ENCODE measurements around the gene CCL27.

CCL27 gene

DNA sequence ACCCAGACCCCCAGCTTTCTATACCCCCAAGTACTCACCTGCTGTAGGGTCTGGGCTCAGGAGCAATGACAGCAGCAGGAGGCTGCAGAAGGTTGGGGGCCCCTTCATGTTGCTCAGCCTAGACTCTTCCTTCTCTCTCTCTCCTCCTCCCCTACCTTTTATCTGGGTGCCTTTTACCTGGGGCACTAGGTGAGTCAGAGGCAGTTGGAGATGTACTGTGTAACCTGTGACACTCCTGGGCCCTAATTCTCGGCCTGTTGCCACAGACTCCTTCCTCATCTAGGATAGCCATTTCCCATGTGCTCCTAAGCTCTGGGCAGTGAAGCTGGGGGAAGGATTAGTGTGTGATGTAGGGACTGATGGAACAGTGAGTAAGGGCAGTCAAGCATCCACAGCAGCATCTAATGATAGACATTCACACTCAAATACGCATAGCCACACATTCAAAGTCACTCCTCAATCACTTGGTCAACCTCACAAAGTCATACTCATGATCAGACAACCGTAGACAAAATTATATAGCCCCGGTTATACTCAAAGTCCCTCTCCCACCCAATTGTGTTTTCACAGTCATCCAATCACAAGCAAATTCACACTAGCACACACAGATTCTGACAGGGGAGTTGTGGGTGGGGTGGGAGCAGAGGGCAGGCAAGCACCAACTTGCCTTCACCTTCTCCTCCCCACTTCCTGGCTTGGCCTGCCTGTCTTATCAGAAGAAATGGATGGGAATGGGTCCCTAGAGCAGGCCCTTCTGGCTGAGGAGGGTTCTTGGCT lies at the start of gene CCL27:
Gene CCL27, minus strand, starts transcription at position 132 of the 777 bp plus-strand sequence. Its CDS starts 24 bp downstream, at position 108.
- DNase-seq (ENCODE audit: low read depth): no peak

- DNase-seq (ENCODE audit: low read depth): no peak
Observed at GRCh38 chr9:34712140-34712539, 49.7 kb upstream of the CCL27 start.

DNA sequence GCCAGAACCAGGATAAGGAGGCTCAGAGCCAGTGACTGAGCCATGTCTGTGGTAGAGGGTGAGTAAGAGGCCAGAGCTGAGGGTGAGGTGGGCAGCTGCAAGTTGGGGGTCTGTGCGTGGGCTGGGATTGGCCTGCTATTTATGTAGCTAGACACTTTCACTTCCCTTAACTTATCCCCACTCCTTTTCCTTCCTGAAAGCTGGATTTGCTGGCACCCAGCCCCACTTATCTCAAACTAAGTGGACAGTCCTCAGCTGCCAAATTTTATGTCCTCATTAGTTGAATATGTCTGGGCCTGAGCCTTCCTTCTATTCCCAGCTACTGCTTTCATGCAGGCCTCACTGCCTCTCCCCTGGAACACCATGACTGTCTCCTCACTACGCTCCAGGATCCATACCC lies 47.6 kb upstream of the CCL27 start, which contains the start of gene CCL21:
Gene CCL21, minus strand, starts transcription at position 114 of the 400 bp plus-strand sequence. Its CDS starts 70 bp downstream, at position 44.
- DNase-seq (ENCODE audit: low read depth): no peak

DNA sequence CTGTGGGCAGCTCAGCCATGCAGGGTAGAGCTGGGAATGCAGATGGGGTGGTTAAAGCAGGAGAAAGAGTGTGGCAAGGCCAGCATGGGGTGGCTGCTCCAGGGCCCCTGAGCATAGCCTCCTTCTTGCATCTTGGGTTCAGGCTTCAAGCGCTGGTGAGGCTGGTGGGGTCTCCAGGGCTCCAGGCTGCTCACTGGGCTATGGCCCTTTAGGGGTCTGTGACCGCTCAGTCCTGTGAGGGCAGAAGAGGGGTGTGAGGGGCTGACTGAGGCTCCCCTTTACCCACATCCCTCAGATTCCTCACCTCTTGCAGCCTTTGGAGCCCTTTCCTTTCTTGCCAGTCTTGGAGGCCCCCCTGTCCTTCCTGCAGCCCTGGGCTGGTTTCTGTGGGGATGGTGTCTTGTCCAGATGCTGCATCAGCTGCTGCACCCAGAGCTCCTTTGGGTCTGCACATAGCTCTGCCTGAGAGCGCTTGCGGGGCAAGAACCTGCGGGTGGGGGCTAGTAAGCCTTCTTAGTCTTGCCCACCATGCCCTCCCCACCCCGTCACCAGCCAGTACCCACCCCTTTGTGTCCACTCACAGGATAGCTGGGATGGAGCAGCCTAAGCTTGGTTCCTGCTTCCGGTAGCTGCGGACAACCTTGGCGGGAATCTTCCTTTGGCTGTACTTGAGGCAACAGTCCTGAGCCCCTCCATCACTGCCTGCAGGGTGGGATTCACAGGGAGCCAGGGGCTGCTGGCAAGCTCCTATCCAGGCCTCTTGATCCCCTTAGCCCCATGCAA lies 46.9 kb upstream of the CCL27 start:
- no peak for DNase-seq (ENCODE audit: low read depth)

GRCh38 chr9:34707130-34707529 lies 44.7 kb upstream of the CCL27 start:
- no peak for DNase-seq (ENCODE audit: low read depth)

- peak; percentile 79 for DNase-seq (ENCODE audit: low read depth)
Observed at GRCh38 chr9:34701769-34702736, 39.6 kb upstream of the CCL27 start.

DNA sequence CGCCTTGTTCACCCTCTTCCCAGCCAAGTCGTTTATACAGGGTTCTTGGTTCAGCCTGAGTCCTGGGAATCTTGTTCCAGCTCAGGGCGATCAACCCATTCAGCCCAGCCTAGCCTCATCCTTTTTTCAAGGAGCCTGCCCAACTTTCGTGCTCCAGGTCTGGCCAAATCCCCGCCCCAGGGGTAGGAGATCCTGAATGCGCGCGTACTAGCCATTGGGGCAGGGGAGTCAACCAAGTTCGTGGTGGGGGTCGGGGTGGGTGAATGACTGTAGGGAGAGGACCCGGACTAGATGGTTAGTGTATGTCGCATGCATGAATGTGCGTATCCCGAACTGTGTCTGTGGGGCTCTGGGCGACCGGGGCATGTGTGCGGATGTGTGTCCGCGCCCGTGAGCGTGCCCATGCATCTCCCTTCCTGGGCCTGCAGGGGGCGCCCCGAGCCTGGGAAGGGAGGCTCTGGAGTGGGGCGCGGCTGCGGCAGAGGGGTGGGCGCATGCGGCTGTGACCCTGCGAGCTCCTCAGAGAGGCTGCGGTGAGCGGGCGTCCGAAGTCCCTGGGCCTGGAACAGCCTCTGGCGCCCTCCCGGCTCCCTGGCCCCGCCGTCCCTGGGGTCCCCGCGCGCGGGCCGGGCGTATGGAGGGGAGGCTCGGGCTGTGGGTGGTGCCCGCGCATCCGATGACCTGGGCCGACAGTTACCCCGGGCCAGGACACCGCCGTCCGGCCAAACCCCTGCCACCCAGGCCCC lies 38.7 kb upstream of the CCL27 start:
- peak; percentile 69 for DNase-seq (ENCODE audit: low read depth)

DNA sequence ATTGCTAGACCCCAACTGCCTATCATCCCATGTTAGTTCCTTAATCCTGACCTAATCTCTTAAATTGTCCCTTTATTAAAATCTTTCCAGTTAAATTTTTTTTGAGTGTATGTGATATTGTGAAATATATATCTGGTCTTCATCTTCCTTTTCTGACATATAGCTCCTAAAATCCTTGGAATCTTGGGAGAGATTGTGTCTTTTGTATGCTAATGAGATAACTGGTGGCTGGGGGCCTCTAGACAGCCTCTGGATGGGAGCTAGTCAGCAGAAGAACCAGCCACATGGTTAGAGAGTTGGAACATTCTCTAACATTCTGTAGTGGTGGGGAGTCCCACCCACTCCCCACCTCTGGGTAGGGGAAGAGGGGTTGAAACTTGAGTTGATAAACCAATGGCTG lies 32.4 kb upstream of the CCL27 start:
- no peak for DNase-seq (ENCODE audit: low read depth)

DNA sequence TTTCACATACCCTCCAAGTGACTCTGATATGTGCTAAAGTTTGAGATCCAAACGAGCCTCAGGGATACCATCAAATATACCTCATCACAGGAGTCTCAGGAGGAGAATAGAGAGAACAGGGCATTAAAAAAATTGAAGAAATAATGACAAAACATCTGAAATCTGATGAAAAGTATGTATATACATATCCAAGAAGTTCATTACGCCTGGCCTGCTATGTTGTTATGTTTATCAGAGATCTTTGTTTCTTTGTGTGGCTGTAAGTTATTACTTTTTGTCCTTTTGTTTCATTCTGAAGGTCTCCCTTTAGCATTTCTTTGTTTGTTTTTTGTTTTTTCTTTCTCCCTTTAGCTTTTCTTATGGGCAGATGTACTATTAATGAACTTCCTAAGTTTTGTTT lies 31.1 kb upstream of the CCL27 start:
- DNase-seq (ENCODE audit: low read depth): no peak

DNA sequence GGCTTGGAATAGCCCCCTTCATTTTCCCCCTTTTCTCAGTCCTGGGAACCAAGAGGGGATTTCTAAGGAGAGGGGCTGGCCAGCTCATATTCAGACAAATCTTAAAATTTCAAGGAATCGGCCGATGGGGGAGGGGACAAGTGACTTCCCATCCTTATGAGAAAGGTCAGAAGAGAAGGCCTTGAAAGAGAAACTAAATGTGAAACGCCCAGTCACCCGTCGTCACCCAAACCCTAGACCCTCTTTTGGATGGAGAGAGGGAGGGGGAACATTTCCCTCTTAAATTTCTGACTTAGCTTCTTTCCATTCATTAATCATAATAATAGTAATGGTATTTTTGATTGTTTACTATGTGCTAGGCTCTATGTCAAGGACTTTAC lies 29.5 kb upstream of the CCL27 start:
- DNase-seq (ENCODE audit: low read depth): no peak

GRCh38 chr9:34690983-34691935 lies 28.8 kb upstream of the CCL27 start, which contains the start of gene CCL19:
TSS of gene CCL19 (minus strand) at chr9:34691276. CDS start at chr9:34691139, 137 bp downstream.
- no peak for DNase-seq (ENCODE audit: low read depth)

GRCh38 chr9:34689512-34689911 lies 27.1 kb upstream of the CCL27 start:
- DNase-seq (ENCODE audit: low read depth): no peak

- no peak for DNase-seq (ENCODE audit: low read depth)
Observed at GRCh38 chr9:34689116-34689470, 26.6 kb upstream of the CCL27 start.

DNA sequence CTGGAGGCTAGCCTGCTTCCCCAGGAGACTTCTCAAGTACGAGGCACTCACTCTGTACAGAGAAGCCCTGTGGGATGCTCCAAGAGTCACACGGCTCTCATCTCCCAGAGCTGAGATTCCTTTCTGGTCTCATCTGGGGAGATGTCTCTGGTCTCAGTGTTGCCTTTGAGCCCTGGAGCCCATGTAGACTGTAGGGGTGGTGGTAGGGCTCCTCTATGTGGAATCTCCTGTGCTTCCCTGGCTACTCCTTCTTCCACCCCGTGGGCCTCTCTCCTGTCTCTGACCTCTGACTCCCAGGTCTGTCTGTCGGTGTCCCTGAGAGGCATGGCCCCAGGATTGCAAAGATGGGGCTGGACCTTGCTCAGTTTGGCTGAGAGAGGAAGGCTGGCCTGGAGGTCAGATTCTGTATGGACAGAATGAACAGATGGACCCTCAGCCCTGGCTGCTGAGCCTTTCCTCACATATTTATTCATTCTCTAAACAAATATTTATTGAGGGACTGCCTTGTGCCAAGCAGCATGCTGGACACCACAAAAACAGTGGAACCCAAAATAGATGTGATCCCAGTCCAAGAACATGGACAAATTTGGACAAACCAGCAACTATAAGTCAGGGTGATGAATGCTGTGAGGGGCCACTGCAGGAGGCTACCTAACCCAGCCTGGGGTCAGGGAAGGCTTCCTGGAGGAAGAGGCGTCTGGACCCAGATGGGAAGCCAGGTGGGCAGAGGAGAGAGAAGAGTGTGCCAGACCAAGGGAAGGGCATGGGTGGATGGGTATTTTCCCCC lies 26.1 kb upstream of the CCL27 start:
- no peak for DNase-seq (ENCODE audit: low read depth)

DNA sequence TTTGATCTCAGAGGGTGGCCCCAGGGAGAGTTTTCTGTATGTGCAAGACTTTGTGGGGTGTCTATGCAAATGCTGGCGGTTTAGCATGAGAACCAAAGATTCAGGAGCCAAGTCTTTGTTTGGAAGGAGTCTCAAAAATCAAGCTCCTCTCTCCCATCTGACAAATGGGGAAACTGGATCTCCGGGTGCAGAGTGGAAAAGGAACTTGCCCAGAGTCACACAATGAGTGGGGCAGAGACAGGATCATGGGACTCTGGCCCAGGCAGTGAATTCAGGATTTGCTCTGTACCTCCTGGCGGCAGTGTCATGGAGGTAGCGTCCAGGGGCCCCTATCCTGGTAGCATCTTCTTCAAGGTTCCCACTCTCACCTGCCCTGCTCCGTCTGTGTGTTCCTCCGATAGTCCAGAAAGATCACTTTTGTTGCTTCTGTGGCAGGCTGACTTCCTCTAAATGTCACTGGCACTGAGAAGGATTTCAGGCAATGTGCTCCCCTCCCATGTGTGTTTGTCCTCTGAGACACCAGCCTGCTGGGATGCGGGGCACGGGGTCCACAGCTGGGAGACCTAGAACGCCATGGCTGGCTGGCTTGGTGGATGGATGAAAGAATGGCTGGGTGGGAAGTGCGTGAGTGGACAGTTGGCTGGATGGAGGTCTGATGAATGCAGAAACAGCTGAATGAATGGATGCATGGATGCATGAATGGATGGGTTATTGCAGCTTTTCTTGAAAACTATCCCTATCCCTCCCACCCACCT lies 25.0 kb upstream of the CCL27 start:
- DNase-seq (ENCODE audit: low read depth): no peak

- DNase-seq (ENCODE audit: low read depth): no peak
Observed at GRCh38 chr9:34686732-34687131, 24.3 kb upstream of the CCL27 start.

DNA sequence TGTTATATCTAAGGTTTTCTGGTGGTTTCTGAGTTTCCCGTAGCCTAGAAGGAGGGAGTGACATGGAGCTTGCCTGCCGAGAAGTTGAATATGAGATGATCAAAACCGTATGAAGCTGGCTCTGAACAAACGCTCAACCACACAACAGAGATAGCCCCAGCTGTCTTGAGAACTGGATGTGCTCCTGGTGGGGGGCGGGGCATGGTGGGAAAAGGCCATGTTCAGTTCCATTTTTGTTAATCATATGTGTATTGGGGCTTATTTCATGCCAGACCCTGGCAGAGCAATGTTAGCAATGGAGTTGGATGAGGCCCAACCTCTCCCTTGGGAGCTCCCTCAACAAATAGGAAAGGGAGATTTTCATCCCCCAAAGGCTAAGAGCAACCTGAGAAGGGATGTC lies 23.8 kb upstream of the CCL27 start:
- DNase-seq (ENCODE audit: low read depth): no peak

DNA sequence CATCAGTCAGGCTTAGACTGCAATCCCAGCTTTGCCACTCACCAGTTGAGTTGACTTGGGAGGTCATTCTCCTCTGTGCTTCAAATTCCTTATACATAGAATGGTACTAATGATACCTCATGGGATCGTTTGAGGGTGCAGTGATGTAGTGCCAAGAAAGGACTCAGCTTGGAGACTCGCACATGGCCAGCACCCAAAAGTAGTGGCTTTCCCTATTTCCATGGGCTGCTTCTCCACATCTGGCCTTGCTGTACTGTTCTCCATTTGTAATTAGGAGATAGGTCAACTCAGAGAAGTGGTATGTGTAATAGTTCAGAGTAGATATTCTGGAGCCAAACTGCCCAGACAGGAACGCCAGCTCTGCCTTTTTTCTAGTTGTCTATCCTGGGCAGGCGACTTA lies 23.1 kb upstream of the CCL27 start:
- DNase-seq (ENCODE audit: low read depth): no peak

DNA sequence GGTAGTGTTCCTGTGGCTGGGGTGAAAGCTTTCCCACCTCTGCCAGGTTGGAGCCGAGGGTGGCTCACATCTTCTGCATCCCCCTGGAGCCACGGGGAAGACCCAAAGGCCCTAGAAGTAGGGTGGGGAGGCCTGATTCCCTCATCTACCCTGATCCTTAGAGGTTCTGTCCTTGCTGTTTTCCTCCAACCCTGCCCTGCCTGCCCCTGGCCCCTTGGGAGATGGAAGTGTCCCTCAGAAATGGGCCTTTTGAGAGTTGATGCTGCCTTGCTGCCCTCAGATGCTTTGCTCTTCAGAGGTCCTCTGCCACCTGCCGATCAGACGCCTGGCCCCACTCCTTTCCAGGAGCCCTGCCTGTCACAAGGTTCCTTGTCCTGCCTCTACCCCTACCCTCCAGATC lies 22.4 kb upstream of the CCL27 start:
- no peak for DNase-seq (ENCODE audit: low read depth)

All from activated T-cell treated with anti-CD3 and anti-CD28 coated beads for 24 hours (primary cell).